CD4-positive, alpha-beta T cell treated with Interleukin-4 for 4 hours (primary cell): ENCODE results near the gene THOP1.

Source experiments
- DNase-seq: peaks from one replicate; pipeline ENCODE4 v3.0.0-alpha.2; 2020

THOP1 gene

GRCh38 chr19:2856457-2857050 is 71.3 kb downstream of the THOP1 start:
- peak; percentile 43 for DNase-seq

- no peak for DNase-seq
Observed at GRCh38 chr19:2858864-2859263, 73.6 kb downstream of the THOP1 start.

DNA sequence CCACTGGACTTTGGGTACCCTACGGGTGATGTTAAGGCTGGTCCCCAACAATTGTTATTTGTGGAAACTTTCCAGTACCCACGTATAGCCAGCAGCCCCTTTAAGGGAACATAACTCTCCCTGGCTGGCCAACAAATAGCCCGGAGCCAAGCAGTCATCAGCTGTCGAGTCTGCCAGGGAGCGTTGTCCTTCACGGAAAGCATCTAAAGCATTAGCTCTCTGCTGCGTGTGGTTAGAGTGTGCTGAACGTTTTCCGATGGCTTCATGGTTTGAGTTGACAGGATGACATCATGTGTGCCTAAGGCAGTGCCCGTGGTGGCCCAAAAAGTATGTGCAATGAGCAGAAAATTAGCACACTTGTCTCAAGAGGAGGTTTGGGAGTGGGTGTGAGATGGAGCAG is 78.5 kb downstream of the THOP1 start:
- no peak for DNase-seq
